Stimulated activated CD8-positive, alpha-beta memory T cell treated with anti-CD3 and anti-CD28 coated beads, Interleukin-2, amount 100 ng/mL, for 1 hour (primary cell): Measurements from ENCODE around the gene DPP6.

ENCODE experiments used
- DNase-seq, 2 donors: peaks; one replicate each; pipeline ENCODE4 v3.0.0-alpha.2; 2020; ENCODE audit warnings: low read depth in 2 of 2

DPP6 gene

GRCh38 chr7:154338701-154339506 lies 286.7 kb downstream of the DPP6 start:
- no peak for DNase-seq

- DNase-seq: no peak
These were observed 290.9 kb downstream of the DPP6 start for GRCh38 chr7:154342971-154343633.

GRCh38 chr7:154343778-154344412 lies 291.7 kb downstream of the DPP6 start:
- no peak for DNase-seq

GRCh38 chr7:154345093-154345492 lies 292.9 kb downstream of the DPP6 start:
- no peak for DNase-seq

- DNase-seq: no peak
These were observed 295.6 kb downstream of the DPP6 start for GRCh38 chr7:154347700-154348266.

GRCh38 chr7:154350892-154351291 lies 298.7 kb downstream of the DPP6 start:
- no peak for DNase-seq

GRCh38 chr7:154353355-154353767 lies 301.2 kb downstream of the DPP6 start:
- DNase-seq: no peak

- no peak for DNase-seq
These were observed 312.0 kb downstream of the DPP6 start for GRCh38 chr7:154364170-154364569.

- DNase-seq: no peak
These were observed 319.2 kb downstream of the DPP6 start for GRCh38 chr7:154371424-154371823.

- DNase-seq: no peak
These were observed 319.9 kb downstream of the DPP6 start for GRCh38 chr7:154372011-154372601.

GRCh38 chr7:154373956-154374355 lies 321.8 kb downstream of the DPP6 start:
- DNase-seq: no peak

GRCh38 chr7:154375956-154376355 lies 323.8 kb downstream of the DPP6 start:
- DNase-seq: no peak

GRCh38 chr7:154380771-154381170 lies 328.6 kb downstream of the DPP6 start:
- DNase-seq: no peak

- DNase-seq: no peak
These were observed 330.8 kb downstream of the DPP6 start for GRCh38 chr7:154383045-154383444.

GRCh38 chr7:154385214-154385613 lies 333.0 kb downstream of the DPP6 start:
- DNase-seq: no peak

- DNase-seq: no peak
These were observed 335.1 kb downstream of the DPP6 start for GRCh38 chr7:154387252-154387651.

GRCh38 chr7:154388412-154388811 lies 336.2 kb downstream of the DPP6 start:
- DNase-seq: no peak

GRCh38 chr7:154388999-154389398 lies 336.8 kb downstream of the DPP6 start:
- DNase-seq: no peak

GRCh38 chr7:154390961-154391360 lies 338.8 kb downstream of the DPP6 start:
- no peak for DNase-seq

GRCh38 chr7:154394804-154395203 lies 342.6 kb downstream of the DPP6 start:
- DNase-seq: no peak

- no peak for DNase-seq
These were observed 354.1 kb downstream of the DPP6 start for GRCh38 chr7:154406312-154406711.

- DNase-seq: no peak
These were observed 357.6 kb downstream of the DPP6 start for GRCh38 chr7:154409703-154410311.
